Breast epithelium (tissue), 4 donors: Measurements from ENCODE around the gene RNPS1. TPM values are rescaled to one million over a fixed set of nuclear protein-coding genes. Genes with fewer than 3 reads are reported as not detected.
A peak's percentile ranks its signal among the peaks of the same experiment; 100 is the strongest.

ENCODE experiments used
- DNase-seq, 2 donors: peaks; one replicate each; pipeline ENCODE4 v3.0.0-alpha.2; 2019; ENCODE audit warnings: low spot score in 2 of 2
- H3K27ac ChIP-seq, 2 donors: fragments of 200-600 bp; sonication (generic) in 1 of 2; one replicate each; pipeline ENCODE4 v1.5.1; 2016 to 2019; ENCODE audit warnings: mild to moderate bottlenecking in 1 of 2
- H3K27me3 ChIP-seq, 2 donors: fragments of 200-600 bp; sonication (generic) in 1 of 2; one replicate each; pipeline versions ENCODE4 v1.5.1 to v1.6.0; 2017 to 2019; ENCODE audit warnings: control low read depth in 1 of 2, mild to moderate bottlenecking in 1 of 2
- H3K36me3 ChIP-seq: fragments of 200-600 bp; one replicate; pipeline ENCODE4 v1.5.1; 2019
- H3K4me1 ChIP-seq, 2 donors: fragments of 200-600 bp; sonication (generic); one replicate each; pipeline ENCODE4 v1.5.1; 2016 to 2019; ENCODE audit warnings: control low read depth in 1 of 2
- H3K4me3 ChIP-seq, 3 donors: fragments of 200-600 bp; sonication (generic); 1 replicate in 2 of 3; 2 replicates in 1 of 3; pipeline ENCODE4 v1.5.1; 2016 to 2019; ENCODE audit warnings: mild to moderate bottlenecking in 3 of 3, moderate library complexity in 2 of 3
- H3K9me3 ChIP-seq, 2 donors: fragments of 200-600 bp; sonication (generic) in 1 of 2; one replicate each; pipeline ENCODE4 v1.5.1; 2016 to 2019; ENCODE audit warnings: control low read depth in 1 of 2
- CTCF ChIP-seq, 3 donors: fragments of 450-650 bp; IDR thresholded peaks; one replicate each; pipeline ENCODE4 v1.5.1; 2016 to 2017; ENCODE audit warnings: antibody characterized with exemption in 3 of 3, mild to moderate bottlenecking in 3 of 3, moderate library complexity in 3 of 3
- POLR2A ChIP-seq: fragments of 450-650 bp; IDR thresholded peaks from one replicate; pipeline ENCODE4 v1.6.1; 2016; ENCODE audit warnings: antibody characterized with exemption, mild to moderate bottlenecking, moderate library complexity
- POLR2AphosphoS5 ChIP-seq, 3 donors: sonication (generic); formaldehyde crosslinking; IDR thresholded peaks; one replicate each; pipeline ENCODE4 v1.6.1; 2017; ENCODE audit warnings: antibody characterized with exemption in 3 of 3
- intact Hi-C: fragments of 100-400 bp; cut with DNase I; formaldehyde crosslinking; loops from one replicate; pipeline ENCODE4 v1.15.1; 2023; ENCODE audit warnings: low total_unique reads
- total RNA-seq, 3 donors: library from RNA; depleted of rRNA; stranded (reverse); fragments of >200 nt; gene quantifications; one replicate each; pipeline ENCODE4 v1.1.0, GENCODE V29; 2016

The RNPS1 gene
- total RNA-seq, 3 donors from 2014 or later = 93.1 to 107 (median 97.5) TPM

DNA sequence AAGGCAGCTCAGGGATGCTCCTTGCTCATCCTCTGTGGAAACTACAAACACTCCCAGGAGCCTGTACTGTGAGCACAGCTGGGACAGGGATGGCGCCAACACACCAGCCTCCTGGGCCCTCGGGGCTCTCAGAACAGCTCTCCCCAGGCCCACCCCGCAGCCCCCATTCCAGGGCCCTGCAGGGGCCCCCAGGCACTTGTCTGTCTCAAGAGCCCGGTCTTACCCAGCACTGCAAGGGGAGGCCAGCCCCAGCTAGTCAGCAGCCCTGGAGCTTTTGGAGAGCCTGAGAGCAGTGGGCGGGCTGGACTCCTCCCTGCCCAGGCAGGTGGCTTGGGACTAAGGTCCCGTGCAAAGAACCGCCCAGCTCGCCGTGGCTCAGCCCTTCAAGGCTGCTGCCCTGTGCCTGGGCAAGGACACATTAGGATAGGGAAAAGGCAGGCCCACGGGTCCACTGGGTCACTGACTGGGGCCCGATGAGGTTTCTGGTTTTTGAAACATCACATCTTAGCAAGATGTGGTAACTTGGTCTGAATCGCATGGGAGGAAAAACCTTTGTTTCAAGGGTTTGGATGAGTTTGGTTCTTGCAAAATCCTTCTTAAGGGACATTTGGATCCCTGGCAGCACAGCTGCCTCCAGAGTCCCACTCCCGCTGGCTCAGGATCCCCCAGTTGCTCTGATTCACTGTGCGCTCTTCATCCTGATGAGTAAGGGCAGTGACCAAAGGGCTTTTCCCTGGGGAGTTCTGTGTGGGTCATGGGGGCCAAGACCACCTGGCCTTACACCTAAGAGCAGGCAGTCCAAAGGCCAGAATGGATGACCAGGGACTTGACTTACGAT lies 28.9 kb downstream of the RNPS1 start:
- H3K4me3 ChIP-seq = no peak overlapping the region
- DNase-seq = no peak
- no peak overlapping the region for H3K27ac ChIP-seq
- TF ChIP-seq POLR2A (no peak), POLR2AphosphoS5 (IDR thresholded peaks at IDR 0.05) (no peak), CTCF (IDR thresholded peaks at IDR 0.05) (no peak)
- intact Hi-C loops = no loop called here
- no peaks in the 10 kb centered on the region for H3K9me3 ChIP-seq
- H3K36me3 ChIP-seq = peaks cover under 1% of the 10 kb centered on the region
- H3K4me1 ChIP-seq = peaks cover 6 to 14% of the 10 kb centered on the region in 2 donors
- no peaks in the 10 kb centered on the region for H3K27me3 ChIP-seq

- no peak overlapping the region for H3K27ac ChIP-seq
- H3K27me3 ChIP-seq = no peaks in the 10 kb centered on the region
- no peak overlapping the region for H3K4me3 ChIP-seq
- intact Hi-C loops = no loop called here
- peaks cover 6 to 14% of the 10 kb centered on the region in 2 donors for H3K4me1 ChIP-seq
- TF ChIP-seq POLR2A (no peak), POLR2AphosphoS5 (IDR thresholded peaks at IDR 0.05) (no peak), CTCF (IDR thresholded peaks at IDR 0.05) (no peak)
- peaks cover 7% of the 10 kb centered on the region for H3K36me3 ChIP-seq
- H3K9me3 ChIP-seq = no peaks in the 10 kb centered on the region
- no peak for DNase-seq
These were observed 29.6 kb downstream of the RNPS1 start for GRCh38 chr16:2238150-2238837.

GRCh38 chr16:2237493-2238149 lies 30.3 kb downstream of the RNPS1 start:
- H3K27ac ChIP-seq = no peak overlapping the region
- peak overlapping the region in 1 of 3 donors; percentile 34 for H3K4me3 ChIP-seq
- TF ChIP-seq POLR2A = no peak
- no peak for TF ChIP-seq POLR2AphosphoS5 (IDR thresholded peaks at IDR 0.05)
- TF ChIP-seq CTCF (IDR thresholded peaks at IDR 0.05) = no peak
- peaks cover 6 to 14% of the 10 kb centered on the region in 2 donors for H3K4me1 ChIP-seq
- H3K36me3 ChIP-seq = peaks cover 7% of the 10 kb centered on the region
- intact Hi-C loops = no loop called here
- H3K27me3 ChIP-seq = no peaks in the 10 kb centered on the region
- no peaks in the 10 kb centered on the region for H3K9me3 ChIP-seq
- DNase-seq = no peak

GRCh38 chr16:2237102-2237482 lies 30.8 kb downstream of the RNPS1 start:
- DNase-seq = no peak
- Histone ChIP-seq H3K27ac (no peak overlapping the region), H3K4me3 (peak overlapping the region; percentile 20 to 59 (median 34)), H3K9me3 (no peaks in the 10 kb centered on the region), H3K27me3 (no peaks in the 10 kb centered on the region), H3K36me3 (peaks cover 12% of the 10 kb centered on the region), H3K4me1 (peaks cover 6 to 14% of the 10 kb centered on the region in 2 donors)
- intact Hi-C loops = no loop called here
- TF ChIP-seq POLR2AphosphoS5 (IDR thresholded peaks at IDR 0.05) = no peak
- no peak for TF ChIP-seq CTCF (IDR thresholded peaks at IDR 0.05)
- no peak for TF ChIP-seq POLR2A
